NCI-H510A treated with DMSO at 0.1 percent for 48 hours (cell line): ENCODE data around the gene ABCB1.
"Not testable (repeated sequence)": the region's sequence is repeated elsewhere in the genome, so short reads cannot be mapped to it uniquely, and the experiment has no call there.

ENCODE experiments used
- DNase-seq: peaks from one replicate; lab custom pipeline; 2025; lab: John Stamatoyannopoulos, UW

The ABCB1 gene

DNA sequence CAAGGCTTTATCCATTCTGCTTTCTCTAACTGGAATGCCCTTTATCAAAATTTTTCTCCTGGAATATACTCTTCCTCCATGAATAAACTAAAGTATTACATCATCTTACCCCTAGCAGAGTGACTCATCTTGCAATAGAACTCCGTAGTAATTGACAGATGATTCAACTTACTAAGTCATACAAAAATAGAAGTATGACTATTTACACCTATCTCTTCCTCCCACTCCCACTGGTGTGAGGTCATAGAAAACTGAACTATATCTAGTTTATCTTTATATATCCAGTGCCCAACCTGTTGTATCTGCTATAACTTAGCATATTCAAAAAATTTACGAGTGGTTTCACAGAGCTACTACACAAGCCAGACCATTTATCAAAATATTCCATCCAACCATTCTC lies 26.1 kb downstream of the ABCB1 start:
- no peak for DNase-seq

GRCh38 chr7:87572513-87572912 lies 28.2 kb downstream of the ABCB1 start:
- not testable (repeated sequence) for DNase-seq

GRCh38 chr7:87570178-87570577 lies 30.5 kb downstream of the ABCB1 start:
- DNase-seq, result no peak

- DNase-seq, result no peak
These were observed 33.6 kb downstream of the ABCB1 start for GRCh38 chr7:87567052-87567451.

DNA sequence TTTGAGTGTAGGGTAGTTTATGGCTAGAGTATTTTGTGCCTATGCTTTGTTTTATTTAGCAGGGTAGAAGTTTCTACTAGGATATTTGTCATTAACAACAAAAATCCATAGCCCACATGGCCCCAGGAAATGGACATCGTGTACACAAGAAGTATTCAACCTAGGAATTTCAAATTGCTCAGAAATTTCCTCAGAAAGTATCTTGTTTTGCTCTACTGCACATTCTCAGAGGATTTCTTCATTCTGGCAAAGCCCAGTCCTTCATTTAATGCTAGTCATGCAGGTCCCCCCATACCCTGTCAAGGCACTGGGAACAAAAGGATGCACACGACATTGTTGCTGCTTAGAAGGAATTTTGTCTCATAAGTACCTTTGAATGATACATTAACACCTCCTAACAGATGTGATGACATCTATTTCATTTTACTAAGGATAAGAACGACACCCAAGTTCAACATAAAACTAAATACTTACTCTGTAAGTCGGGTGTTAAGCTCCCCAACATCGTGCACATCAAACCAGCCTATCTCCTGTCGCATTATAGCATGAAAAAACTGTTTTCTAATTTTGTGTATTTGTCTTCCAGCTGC lies 34.3 kb downstream of the ABCB1 start:
- no peak for DNase-seq

GRCh38 chr7:87565877-87566276 lies 34.8 kb downstream of the ABCB1 start:
- no peak for DNase-seq

- no peak for DNase-seq
These were observed 36.3 kb downstream of the ABCB1 start for GRCh38 chr7:87564296-87564963.

DNA sequence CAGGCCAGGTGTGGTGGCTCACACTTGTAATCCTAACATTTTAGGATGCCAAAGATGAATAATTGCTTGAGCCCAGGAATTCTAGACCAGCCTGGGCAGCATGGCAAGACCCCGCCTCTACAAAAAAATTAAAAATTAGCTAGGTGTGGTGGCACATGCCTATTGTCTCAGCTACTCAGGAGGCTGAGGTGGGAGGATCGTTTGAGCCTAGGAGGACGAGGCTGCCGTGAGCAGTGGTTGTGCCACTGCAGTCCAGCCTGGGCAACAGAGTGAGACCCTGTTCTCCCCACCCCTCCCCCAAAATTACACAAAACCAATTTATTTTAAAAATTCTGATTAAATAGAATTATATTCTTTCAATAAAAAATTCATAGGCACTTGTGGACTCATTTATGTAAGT lies 39.0 kb downstream of the ABCB1 start:
- DNase-seq, result no peak

DNA sequence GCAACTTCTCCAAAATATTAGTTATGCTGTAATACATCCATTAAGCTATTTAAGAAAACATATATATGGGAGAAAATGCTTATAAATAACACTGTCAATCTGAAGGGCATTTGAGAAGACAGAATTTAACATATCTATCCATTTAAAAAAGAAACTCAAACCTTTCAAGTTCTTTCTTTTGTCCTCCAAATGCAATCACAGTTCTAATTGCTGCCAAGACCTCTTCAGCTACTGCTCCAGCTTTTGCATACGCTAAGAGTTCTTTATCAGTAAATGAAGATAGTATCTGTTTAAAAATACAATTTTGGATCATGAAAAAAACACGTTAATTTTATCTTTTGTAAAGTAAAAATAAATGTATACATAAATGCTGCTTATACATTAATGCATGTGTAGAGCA lies 39.6 kb downstream of the ABCB1 start:
- DNase-seq, result no peak

DNA sequence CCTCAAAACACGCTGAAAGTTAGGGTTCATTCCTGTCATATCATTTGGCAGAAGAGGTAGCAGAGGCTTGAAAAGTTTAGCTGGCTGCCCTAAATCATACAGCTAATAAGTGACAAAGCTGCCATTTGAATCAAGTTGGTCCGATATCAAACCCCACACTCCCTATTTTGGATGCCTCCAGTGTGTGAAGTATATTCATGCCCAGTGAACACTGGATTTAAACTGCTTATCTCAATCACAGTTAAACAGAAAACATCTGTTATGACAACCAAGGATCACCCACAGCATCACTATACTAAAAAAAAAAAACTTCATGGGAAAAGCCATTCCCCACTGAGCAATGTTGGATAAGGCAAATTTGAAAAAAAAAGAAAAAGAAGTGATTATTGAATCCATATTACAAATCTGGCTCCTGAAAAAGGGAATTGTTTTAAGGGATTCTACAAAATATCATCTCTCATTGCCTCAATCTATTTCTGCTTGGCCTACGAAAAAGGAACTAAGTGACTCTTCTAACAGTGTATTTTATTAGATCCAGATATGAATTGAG lies 48.3 kb downstream of the ABCB1 start:
- DNase-seq, result no peak

DNA sequence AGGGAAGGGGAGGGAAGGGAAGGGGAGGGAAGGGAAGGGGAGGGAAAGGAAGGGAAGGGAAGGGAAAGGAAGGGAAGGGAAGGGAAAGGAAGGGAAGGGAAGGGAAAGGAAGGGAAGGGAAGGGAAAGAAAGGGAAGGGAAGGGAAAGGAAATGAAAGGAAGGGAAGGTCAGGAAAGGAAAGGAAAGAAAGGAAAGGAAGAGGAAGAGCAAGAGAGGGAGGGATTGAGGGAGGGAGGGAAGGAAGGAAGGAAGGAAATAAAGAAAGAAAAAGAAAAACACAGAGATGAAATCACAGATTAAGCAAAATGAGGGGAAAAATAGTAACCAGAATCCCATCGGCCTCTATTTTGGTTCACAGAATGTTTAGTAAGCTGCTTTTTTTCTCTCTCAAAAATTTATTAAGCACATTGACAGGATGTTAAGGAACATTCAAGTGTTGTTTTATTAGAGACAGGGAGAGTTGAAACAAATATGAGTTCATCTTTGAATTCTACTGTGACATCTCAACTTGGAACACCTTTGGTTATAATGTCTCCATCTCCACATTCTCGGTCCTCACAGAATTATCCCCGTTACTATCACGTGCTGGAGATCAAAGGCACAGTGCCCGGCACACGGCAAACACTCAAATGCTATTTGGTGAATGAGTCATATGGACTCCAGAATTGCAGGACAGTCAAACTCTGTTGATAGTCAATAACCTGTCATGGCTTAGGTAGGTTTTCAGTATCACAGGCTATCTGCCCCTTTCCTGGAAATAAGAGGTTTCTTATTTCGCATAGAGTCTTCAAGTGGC lies 52.4 kb downstream of the ABCB1 start:
- DNase-seq, result no peak

DNA sequence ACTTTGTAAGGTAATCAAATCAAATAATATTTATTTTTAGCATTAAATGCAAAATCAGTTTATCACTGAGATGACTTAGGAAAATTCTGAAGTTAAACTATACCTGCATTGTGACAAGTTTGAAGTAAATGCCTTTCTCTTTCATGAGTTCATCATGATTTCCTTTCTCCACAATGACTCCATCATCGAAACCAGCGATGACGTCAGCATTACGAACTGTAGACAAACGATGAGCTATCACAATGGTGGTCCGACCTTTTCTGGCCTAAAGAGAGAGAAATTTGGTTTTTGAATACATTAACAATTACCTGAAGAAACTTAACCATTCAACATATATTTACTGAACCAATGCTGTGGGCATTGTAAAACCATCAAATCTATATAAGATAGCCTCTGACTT lies 54.9 kb downstream of the ABCB1 start:
- DNase-seq, result no peak

DNA sequence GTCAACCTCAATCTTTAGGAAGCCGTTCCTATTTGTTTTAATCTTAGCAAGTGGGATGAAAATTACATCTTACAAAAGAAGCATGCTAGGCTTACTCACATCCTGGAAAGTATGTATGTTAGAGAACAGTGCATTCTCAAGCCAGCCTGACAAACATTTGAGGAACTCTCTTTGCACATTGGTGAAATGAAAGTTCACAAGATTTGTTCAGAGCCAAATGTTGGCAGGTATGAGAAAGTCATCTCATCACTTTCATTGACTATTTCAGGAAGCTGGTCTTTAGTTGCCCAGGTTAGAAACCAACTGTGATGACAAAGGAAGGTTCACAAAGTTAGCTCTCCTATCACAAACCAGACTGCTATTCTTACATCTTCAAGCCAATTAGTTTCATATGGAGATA lies 57.1 kb downstream of the ABCB1 start:
- DNase-seq, result no peak

GRCh38 chr7:87541648-87542047 lies 59.0 kb downstream of the ABCB1 start:
- no peak for DNase-seq

- DNase-seq, result no peak
These were observed 62.6 kb downstream of the ABCB1 start for GRCh38 chr7:87538052-87538451.

GRCh38 chr7:87534072-87534471 lies 66.6 kb downstream of the ABCB1 start:
- no peak for DNase-seq

GRCh38 chr7:87530126-87530525 lies 70.6 kb downstream of the ABCB1 start:
- DNase-seq, result no peak

GRCh38 chr7:87528730-87529129 lies 72.0 kb downstream of the ABCB1 start:
- no peak for DNase-seq

GRCh38 chr7:87518735-87519134 lies 81.9 kb downstream of the ABCB1 start:
- no peak for DNase-seq

GRCh38 chr7:87517891-87518290 lies 82.8 kb downstream of the ABCB1 start:
- DNase-seq, result no peak

GRCh38 chr7:87517136-87517815 lies 83.4 kb downstream of the ABCB1 start:
- DNase-seq, result no peak

DNA sequence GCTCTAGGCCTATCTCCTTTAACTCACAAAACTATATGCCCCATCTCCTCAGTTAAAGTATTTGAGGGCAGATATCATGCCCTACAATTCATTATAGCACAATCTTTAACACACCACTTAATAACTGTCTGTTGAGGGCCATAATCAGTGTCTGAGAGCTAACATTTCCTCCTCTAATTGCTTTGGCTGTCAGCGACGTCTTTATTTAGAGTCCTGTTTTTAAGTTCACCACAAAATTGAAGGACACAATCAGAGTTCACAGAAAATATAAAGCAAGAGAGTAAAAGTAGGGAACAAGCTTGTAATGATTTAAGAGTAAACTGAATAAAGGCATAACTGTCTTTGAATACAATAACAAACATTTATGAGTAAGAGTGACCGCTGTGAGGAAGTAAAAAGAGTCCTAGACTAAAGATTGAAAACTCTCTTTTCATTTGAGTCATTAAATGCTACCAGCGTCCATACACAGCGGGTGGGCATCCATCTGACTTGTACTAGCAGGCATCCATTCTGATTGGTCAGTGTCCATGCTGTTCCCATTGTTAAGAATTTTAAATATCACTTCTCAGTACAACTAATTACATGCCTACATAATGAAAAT lies 86.8 kb downstream of the ABCB1 start:
- DNase-seq, result no peak
